SIG-M5 treated with dmso at 0.1 percent for 504 hours (cell line): ENCODE results near the gene LITAF.
"Not testable (repeated sequence)": the region's sequence is repeated elsewhere in the genome, so short reads cannot be mapped to it uniquely, and the experiment has no call there.

Experiments
- DNase-seq: peaks from one replicate; lab custom pipeline; 2025; ENCODE audit not compliant: unreplicated experiment; lab: John Stamatoyannopoulos, UW

LITAF gene

DNA sequence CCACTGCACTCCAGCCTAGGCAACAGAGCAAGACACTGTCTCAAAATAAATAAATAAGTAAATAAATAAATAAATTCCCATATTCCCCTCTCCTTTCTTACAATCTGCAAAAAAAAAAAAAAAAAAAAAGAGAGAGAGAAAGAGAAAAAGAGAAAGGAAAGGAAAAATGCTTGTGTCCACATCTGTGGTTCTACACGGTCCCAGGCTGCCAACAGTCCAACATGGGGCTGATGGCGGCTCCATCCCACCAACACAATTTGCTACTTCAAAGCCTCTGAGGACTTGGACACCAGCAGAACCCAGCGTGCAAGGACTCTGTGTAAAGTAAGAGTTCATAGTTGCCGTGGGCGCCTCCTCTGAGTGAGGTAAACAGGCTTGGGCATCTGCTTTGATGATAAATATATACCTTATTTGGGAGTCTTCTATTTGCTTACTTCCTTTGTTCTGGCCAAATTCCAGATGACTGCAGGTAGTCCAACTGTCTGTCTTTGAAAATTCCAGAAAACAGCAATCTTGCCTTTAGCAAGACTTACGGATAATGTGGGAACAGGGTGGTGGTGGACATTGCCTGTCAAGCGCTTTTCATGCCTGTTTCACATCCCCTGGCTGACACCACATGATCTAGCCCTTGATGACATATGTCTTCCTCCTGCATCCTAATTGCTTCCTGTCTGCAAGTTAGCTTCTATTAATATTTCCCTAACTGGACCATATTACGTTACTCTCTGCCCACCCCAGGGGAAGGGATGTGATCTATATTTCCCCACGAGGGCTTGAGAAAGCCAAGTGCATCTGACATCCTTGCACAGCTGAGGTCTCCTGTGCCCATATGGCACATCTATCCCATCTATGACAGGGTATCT, 10.1 kb downstream of the LITAF start:
- peak; percentile 71 for DNase-seq

DNA sequence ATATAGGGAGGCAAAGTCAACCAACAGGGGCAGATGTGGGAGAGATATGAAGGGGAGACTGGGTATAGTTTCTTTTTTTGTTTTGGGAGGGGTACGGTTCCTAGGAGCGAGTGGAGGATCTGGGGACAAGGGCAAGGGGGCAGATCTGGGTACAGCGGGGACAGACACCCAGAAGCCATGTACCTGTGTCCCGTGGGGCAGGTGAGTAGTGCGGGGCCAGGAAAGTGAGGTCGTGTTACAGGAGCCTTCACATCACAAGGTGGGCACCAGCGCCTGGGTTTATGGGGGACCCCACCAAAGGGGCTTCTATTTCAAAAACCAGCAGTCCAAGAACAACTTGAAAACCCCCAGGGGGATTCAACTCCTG, 11.5 kb downstream of the LITAF start:
- no peak for DNase-seq

DNA sequence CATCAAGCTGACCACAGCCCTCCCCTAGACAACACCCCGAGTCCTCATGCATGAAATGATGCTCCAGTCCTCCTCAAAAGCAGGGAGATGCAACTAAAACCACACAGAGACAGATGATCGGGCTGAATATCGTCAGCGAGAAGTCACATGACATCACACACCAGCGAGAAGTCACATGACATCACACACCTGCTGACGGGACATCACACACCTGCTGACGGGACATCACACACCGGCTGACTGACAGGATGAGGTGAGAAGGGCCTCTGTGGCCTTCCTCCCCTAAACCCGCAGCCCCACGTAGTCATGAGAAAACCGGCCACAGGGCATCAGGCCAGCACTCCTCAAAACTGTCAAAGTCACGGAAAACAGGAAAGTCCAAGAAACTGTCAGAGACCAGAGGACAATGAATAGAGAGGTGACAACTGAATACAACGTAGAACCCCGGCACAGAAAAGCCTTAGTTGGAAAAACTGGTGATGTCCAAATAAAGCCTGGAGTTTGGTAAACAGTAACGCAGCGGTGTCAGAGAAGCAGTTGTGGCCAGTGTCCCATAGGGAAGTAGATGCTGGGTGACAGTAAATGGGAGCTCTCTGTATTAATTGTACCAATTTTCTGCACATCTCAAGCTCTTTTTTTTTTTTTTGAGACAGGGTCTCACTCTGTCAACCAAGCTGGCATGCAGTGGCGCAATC, 14.3 kb downstream of the LITAF start:
- DNase-seq: no peak

DNA sequence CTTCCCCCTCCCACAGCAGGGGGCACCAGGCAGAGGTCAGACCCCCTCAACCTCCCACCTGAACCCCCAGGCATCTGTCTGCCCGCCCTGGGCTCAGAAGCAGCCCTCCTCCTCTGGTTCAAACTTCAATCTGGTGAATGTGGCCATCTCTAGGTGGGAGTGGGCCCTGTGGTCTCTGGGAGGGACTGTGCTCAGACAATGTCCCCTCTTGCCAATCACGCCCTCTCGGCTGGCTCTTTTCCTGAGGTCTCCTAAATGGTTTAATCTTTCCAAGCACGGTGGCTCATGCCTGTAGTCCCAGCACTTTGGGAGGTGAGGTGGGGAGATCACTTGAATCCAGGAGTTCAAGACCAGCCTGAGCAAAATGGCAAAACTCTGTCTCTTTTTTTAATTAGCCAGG, 15.2 kb downstream of the LITAF start:
- DNase-seq: no peak

DNA sequence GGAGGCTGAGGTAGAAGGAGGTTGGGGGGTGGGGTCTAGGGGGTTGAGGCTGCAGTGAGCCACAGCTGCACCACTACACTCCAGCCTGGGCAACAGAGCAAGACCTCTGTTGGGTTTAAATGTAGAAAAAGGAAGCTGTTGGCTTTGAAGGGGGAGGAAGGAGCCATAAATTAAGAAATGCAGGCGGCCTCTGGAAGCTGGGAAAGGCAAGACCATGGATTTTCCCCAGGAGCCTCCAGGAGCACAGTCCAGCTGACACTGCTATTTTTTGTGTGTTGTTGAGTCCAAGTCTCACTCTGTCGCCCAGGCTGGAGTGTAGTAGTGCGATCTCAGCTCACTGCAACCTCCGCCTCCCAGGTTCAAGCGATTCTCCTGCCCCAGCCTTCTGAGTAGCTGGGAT, 15.9 kb downstream of the LITAF start:
- DNase-seq: no peak

DNA sequence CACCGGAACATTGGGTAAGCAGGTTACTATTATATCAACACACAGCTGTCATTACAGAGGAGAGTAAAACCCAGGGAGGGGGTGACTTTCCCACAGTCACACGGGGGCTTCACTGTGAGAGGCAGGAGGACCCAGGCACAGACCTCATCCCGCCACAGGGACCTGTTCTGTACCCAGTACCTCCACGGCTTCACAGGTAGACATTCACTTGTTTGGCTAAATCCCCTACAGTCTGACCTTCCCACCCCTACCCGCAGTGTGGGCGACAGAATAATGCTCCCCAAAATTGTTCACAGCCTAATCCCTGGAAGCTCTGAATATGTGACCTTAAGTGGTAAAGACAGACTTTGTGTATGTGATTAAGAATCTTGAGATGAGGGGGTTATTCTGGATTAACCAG, 16.5 kb downstream of the LITAF start:
- no peak for DNase-seq

DNA sequence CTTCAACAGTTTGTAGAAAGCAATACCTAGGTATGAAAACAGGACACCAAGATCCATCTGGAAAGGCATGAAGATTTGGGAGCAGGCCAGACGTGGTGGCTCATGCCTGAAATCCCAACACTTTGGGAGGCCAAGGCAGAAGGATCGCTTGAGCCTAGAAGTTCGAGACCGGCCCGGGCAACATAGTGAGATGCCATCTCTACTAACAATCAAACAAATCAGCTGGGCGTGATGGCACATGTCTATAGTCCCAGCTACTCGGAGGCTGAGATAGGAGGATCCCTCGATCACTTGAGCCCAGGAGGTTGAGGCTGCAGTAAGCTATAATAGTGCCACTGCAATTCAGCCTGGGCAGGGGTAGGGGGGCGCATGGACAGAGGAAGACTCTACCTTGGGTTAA, 20.3 kb downstream of the LITAF start:
- DNase-seq: no peak

DNA sequence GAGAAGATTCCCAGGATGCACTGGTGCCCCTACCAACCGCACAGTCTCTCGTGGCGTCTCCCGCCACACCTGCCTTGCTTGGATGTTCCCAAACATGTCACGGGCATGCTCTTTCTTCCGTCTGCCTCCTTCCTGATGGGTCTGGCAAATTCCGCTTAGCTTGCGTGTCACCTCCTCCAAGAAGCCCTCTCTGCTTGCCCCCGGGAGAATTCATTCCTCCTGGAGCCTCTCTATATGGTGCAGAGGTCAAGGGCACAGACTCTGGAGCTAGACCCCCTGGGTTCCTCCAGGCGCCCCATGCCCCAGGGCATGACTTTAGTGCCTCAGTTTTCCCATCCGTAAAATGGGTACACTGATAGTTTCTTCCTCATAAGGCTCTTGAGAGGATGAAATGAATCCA, 21.1 kb downstream of the LITAF start:
- DNase-seq: no peak

DNA sequence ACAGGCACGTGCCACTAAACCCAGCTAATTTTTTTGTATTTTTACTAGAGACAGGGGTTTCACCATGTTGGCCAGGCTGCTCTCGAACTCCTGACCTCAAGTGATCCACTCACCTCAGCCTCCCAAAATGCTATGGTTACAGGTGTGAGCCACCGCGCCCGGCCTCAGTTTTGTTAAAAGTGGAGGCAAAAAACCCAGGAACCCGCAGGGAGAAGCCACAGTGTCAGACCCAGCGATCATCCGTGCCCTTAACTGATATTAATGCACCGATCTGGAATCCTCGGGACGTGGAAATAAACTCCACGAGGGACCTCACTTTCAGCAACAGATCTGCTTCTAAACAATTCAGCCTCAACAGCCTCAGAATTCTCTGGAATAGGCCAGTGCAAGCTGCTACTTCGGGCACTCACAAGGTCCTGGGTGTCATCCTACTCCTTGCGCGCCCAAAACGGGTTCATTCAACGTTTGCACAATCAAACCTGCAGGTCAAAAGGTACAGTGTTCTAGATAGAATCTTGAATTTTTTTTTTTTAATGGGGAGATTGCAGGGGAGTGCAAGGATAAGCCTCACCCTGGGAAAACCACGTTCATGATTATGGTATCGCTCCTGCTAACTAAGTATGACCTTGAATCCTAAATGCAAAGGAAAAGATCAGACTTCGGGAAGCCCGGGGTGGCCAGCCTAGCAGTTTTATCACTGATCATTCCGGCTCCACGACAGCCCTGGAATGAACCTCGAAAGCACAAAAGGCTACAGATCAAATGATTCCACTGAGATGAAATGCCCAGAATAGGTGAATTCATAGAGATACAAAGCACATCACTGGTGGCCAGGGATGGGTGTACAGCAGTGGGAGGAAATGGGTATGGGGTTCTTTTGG, 22.4 kb downstream of the LITAF start:
- no peak for DNase-seq

DNA sequence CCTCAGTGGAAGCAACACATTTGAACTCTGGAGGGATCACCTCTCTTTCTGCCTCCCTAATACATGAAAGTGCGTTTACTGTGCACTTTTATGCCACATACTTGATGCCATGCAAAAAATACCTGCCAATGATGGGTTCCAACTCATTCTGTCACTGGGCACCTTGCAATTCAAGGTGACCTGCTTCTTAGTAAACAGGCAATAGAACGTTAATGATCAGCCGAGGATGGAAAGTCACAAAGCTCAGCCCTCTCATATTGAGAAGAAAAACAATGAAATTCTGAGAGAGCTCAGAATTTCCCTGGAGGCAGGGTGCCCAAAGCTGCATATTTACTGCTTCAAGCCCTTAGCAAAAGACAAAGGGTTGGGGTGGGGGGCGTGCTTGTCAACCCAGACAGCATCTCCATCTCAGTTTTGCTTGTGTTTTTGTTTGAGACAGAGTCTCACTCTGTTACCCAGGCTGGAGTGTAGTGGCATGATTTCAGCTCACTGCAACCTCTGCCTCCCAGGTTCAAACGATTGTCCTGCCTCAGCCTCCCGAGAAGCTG, 23.2 kb downstream of the LITAF start:
- no peak for DNase-seq

DNA sequence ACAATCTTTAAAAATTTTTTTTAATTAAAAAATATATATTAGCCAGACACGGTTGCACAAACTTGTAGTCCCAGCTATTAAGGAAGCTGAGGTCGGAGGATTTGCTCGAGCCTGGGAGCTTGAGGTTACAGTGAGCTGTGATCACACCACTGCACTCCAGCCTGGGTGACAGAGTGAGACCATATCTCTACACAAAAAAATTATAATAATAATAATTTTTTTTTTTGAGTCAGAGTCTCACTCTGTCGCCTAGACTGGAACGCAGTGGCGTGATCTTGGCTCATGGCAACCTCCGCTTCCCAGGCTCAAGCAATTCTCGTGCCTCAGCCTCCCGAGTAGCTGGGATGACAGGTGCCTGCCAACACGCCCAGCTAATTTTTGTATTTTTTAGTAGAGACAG, 23.8 kb downstream of the LITAF start:
- DNase-seq: no peak

DNA sequence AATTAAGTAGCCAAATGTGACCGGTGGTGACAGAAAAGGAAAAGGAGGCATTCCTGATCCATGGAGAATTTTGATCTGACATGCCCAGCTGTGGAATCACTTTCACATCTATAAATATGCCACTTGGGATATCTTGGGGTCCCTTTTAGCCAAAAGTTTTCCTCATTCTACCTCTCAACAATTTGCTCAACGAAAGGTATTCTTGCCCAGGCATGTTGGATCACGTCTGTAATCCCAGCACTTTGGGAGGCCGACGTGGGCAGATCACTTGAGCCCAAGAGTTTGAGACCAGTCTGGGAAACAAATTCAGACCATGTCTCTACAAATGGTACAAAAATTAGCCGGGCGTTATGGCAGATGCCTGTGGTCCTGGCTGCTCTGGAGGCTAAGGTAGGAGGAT, 24.3 kb downstream of the LITAF start:
- DNase-seq: no peak

DNA sequence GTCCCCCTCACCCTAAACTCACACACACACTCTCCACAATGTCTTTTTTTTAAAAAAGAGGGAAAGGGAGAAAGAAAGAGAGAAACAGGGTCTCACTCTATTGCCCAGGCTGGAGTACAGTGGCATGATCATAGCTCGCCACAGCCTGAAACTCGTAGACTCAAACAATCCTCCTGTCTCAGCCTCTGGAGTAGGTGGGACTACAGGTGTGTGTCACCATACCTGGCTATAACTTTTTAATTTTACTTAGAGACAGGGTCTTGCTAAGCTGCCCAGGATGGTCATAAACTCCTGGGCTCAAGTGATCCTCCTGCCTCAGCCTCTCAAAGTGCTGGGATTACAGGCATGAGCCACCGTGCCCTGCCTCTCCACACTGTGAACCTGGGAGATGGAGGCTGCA, 24.9 kb downstream of the LITAF start:
- DNase-seq: no peak

DNA sequence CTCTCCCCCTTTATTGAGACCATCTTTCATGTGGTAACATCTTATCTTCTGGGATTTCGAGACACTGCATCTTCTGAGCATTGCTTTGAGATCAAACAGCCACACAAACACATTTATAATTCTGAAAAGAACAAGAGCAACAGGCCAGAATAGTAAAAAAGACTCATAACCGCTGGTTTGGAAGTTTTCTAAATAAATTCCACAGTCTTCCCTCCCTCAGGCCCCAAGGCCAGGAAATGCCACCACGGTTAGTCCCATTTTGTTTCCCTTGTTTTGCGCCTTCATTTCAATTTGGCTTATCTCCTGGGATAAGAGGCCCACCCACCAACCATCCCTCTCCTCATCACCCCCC, 25.3 kb downstream of the LITAF start:
- no peak for DNase-seq

DNA sequence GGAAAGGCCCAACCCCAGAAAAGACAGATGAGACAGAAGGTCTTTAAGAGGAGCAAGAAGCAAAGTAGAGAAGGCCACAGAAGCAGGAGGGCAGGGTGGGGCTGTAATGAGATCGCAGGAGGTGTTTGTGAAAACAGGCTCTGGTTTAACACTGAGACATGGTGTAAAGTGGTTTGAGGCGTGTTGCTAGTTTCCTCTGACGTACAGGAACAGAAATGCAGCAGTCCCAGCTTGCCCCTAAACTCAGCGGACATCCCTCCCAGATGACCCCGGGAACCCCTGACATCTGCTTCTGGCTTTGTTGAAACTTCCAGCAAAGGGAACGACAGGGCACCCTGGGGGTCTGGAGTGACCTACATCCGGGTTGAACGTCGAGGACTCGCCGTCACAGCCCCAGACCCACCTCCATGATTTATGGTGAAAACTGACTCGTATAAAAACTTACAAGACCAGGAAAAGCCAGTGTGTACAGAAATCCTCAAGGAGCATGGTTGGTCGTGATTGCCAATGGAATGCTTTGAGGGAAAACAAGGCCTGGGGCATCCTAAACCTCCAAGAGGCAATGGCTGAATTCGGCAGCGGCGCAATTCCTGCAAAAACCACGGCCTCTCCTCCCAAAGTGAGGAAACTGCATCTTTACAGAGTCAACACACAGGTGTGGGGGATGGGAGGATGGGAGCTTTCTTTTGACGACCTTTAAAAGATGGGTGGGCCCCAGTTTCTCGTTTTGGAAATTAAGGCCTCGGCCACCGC, 25.8 kb downstream of the LITAF start:
- no peak for DNase-seq

DNA sequence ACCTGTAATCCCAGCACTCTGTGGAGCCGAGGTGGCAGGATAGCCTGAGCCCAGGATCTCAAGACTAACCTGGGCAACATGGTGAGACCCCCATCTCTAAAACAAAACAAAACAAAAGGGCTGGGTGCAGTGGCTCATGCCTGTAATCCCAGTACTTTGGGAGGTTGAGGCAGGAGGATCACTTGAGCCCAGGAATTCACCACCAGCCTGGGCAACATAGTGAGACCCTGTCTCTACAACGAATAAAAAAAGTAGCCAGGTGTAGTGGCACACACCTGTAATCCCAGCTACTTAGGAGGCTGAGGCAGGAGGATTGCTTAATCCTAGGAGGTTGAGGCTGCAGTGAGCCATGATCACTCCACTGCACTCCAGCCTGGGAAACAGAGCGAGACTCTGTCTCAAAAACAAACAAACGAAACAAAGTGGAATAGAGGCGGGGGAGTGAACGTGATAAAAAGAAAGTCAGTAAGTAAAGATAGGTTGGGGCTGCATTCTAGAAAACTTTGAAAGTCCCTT, 28.4 kb downstream of the LITAF start:
- not testable (repeated sequence) for DNase-seq

DNA sequence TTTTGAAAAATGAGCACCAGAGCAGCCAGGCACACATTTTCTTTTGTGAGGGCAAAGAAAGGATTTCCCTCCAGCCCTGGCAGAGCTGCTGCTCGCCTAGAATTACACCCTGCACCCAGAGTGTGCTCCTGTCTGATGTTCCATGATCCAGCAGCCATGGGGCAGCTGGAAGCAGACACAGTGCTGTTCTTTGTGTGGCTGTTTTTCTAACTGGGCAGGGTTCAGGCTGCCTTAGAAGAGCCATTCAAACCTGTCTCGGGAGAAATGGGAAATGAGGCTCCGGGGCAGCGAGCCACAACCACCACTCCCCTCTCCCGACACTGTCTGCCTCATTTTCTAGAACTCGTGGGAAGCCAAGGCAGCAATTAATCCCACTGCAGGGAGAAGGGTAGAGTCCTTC, 28.9 kb downstream of the LITAF start:
- DNase-seq: no peak

DNA sequence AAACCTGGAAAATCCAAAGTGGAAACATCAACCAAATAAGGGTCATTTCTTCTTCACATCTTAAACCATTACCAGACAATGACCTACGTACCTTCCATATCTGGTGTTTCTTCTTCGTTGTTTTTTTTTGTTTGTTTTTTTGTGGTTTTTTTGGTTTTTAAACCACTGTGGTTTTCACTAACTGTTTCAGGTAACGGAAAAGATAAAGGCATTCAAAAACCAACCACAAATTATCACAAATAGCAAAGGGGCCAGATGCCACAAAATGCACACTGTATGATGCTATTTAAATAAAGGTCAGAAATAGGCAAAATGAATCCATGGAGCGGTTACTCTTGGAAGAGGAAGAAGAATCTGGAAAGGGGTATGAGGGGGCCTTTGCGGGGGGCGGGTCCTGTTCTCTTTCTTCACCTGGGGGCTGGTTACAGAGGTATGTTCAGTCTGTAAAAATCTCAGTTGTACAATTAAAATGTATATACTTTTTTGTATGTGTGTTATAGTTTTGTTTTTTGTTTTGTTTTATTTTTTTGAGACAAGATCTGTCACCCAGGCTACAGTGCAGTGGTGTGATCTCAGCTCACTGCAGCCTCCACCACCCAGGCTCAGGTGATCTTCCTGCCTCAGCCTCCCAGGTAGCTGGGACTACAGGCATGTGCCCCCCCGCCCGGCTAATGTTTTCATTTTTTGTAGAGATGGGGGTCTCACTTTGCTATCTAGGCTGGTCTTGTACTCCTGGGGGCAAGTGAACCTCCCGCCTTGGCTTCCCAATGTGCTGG, 29.6 kb downstream of the LITAF start:
- no peak for DNase-seq

DNA sequence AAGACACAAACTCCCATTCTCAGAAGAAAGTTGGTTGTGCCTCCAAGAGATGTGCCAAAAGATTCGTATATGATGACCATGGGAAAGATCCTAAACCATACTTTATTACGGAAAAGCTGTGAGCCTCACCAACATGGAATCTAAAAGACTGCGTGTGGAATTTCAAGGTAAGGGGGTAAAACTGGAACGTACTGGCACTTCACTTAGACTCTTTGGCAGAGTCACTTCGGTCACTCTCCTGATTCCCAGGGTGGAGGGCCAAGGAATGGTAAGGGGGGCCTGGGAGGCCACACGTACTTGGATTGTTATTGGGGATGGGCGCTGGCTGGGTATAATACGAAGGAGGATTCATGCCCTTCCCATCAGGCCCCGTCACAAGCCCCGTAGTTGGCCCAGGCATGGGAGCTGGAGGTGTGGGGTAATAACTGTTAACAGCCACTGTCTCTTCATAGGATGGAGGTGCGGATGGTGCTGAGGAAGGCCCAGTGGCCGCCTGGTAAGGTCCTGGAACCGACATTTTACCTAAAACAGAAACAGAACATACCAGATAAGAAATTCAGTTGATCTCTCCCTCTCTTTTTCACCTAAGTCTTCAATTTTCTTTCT, 30.4 kb downstream of the LITAF start:
- no peak for DNase-seq
